GM10266 (cell line): ENCODE results near the gene SNX18.
"Not testable (repeated sequence)": the region's sequence is repeated elsewhere in the genome, so short reads cannot be mapped to it uniquely, and the experiment has no call there.

ENCODE experiments used
- DNase-seq: peaks from one replicate; pipeline ENCODE4 v3.0.0; 2012; ENCODE audit errors: extremely low spot score
- CTCF ChIP-seq: IDR thresholded peaks from 2 replicates; pipeline ENCODE4 v1.5.1; 2012; ENCODE audit warnings: mild to moderate bottlenecking, low read depth; ENCODE audit not compliant: control insufficient read depth, insufficient read depth; ENCODE audit errors: missing control alignments

SNX18 gene

GRCh38 chr5:54533541-54534190 is 16.1 kb downstream of the SNX18 start:
- no peak for DNase-seq
- TF ChIP-seq CTCF = no peak

- TF ChIP-seq CTCF = no peak
- DNase-seq = no peak
These were observed 16.8 kb downstream of the SNX18 start for GRCh38 chr5:54534191-54535004.

- no peak for DNase-seq
- no peak for TF ChIP-seq CTCF
These were observed 17.7 kb downstream of the SNX18 start for GRCh38 chr5:54535149-54535844.

- DNase-seq = not testable (repeated sequence)
These were observed 18.8 kb downstream of the SNX18 start for GRCh38 chr5:54536375-54536774.

GRCh38 chr5:54536861-54537260 is 19.3 kb downstream of the SNX18 start:
- DNase-seq = not testable (repeated sequence)

- no peak for TF ChIP-seq CTCF
- no peak for DNase-seq
These were observed 20.2 kb downstream of the SNX18 start for GRCh38 chr5:54537725-54538124.

- DNase-seq = no peak
- TF ChIP-seq CTCF = no peak
These were observed 20.6 kb downstream of the SNX18 start for GRCh38 chr5:54538156-54538555.

GRCh38 chr5:54539001-54539400 is 21.4 kb downstream of the SNX18 start:
- no peak for DNase-seq
- TF ChIP-seq CTCF = no peak
